Measurements from ENCODE around the gene ACTRT2. TPM values are rescaled to one million over a fixed set of nuclear protein-coding genes. Genes with fewer than 3 reads are reported as not detected.

The ACTRT2 gene
- total RNA-seq, 1 donor from 2014 or later = not detected

DNA sequence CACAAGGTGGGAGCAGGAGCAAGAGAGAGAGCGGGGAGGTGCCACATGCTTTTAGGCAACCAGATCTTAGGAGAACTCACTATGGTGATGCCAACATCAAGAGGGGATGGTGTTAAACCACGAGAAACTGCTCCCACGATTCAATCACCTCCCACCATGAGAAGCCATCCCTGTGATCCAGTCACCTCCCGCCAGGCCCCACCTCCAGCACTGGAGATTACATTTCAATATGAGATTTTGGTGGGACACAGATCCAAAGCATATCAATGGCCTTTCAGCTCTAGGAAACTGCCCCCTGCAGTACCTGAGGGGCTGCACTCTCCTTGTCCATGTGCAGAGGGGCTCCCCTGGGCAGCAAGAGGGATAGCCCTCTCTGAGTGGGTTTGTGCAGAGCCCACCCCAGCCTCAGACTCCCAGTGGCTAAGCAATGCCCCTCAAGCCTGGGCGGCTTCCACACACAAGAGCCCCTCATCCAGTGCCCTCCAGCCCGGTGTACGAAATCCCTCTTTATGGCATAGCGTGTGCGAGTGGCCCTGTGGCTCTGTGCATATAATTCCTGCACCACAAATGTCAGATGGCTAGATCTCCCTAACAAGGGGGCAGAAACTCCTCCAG, 32.2 kb downstream of the ACTRT2 start:
- H3K27me3 Mint-ChIP-seq (ENCODE audit: unreplicated experiment) = peaks cover 11% of the 10 kb centered on the region

DNA sequence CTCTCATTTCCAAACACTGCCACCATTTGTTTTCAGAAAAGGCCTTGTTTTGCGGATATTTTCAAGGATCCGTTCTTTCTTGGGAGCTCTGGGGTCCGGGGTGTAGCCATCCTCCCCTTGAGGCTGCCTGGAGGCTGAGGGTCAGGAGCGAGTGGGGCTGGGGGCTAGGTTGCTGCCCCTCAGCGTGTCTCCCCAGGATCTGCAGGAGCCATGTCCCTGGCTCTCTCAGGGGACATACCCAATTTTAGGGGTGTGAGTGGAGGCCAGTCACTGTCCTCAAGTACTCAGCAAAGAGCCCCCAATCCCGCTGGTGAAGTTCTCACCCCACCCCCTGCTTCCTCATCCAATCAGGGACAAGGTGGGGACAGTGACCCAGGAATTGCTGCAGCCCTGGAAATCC, 32.7 kb downstream of the ACTRT2 start:
- Mint-ChIP-seq H3K4me1 (ENCODE audit: low read depth, unreplicated experiment) (no peaks in the 10 kb centered on the region), H3K9me3 (ENCODE audit: unreplicated experiment) (peaks cover 5% of the 10 kb centered on the region), H3K27me3 (ENCODE audit: unreplicated experiment) (peaks cover 14% of the 10 kb centered on the region), H3K36me3 (ENCODE audit: unreplicated experiment) (peaks cover 7% of the 10 kb centered on the region), H3K27ac (ENCODE audit: unreplicated experiment) (no peak overlapping the region), H3K4me3 (ENCODE audit: unreplicated experiment) (no peak overlapping the region)
- no peak for DNase-seq
- no peak for TF ChIP-seq CTCF (IDR thresholded peaks at IDR 0.05; ENCODE audit: partially characterized antibody, unreplicated experiment)

More for the DNA sequence above, 32.2 kb downstream of the ACTRT2 start:
- Mint-ChIP-seq H3K36me3 (ENCODE audit: unreplicated experiment) (peaks cover 5% of the 10 kb centered on the region), H3K4me3 (ENCODE audit: unreplicated experiment) (no peak overlapping the region), H3K9me3 (ENCODE audit: unreplicated experiment) (peaks cover 4% of the 10 kb centered on the region), H3K4me1 (ENCODE audit: low read depth, unreplicated experiment) (no peaks in the 10 kb centered on the region), H3K27ac (ENCODE audit: unreplicated experiment) (no peak overlapping the region)
- no peak for TF ChIP-seq CTCF (IDR thresholded peaks at IDR 0.05; ENCODE audit: partially characterized antibody, unreplicated experiment)
- DNase-seq = no peak

GRCh38 chr1:3054474-3054873, 33.2 kb downstream of the ACTRT2 start:
- no peaks in the 10 kb centered on the region for H3K4me1 Mint-ChIP-seq (ENCODE audit: low read depth, unreplicated experiment)
- H3K9me3 Mint-ChIP-seq (ENCODE audit: unreplicated experiment) = peaks cover 7% of the 10 kb centered on the region
- no peak for TF ChIP-seq CTCF (IDR thresholded peaks at IDR 0.05; ENCODE audit: partially characterized antibody, unreplicated experiment)
- no peak overlapping the region for H3K4me3 Mint-ChIP-seq (ENCODE audit: unreplicated experiment)
- H3K27me3 Mint-ChIP-seq (ENCODE audit: unreplicated experiment) = peaks cover 14% of the 10 kb centered on the region
- no peak overlapping the region for H3K27ac Mint-ChIP-seq (ENCODE audit: unreplicated experiment)
- H3K36me3 Mint-ChIP-seq (ENCODE audit: unreplicated experiment) = peaks cover 9% of the 10 kb centered on the region
- no peak for DNase-seq

GRCh38 chr1:3055051-3055450, 33.8 kb downstream of the ACTRT2 start:
- Mint-ChIP-seq H3K4me3 (ENCODE audit: unreplicated experiment) (no peak overlapping the region), H3K9me3 (ENCODE audit: unreplicated experiment) (peaks cover 7% of the 10 kb centered on the region), H3K27me3 (ENCODE audit: unreplicated experiment) (peaks cover 14% of the 10 kb centered on the region), H3K4me1 (ENCODE audit: low read depth, unreplicated experiment) (no peaks in the 10 kb centered on the region), H3K27ac (ENCODE audit: unreplicated experiment) (no peak overlapping the region), H3K36me3 (ENCODE audit: unreplicated experiment) (peaks cover 9% of the 10 kb centered on the region)
- DNase-seq = no peak
- no peak for TF ChIP-seq CTCF (IDR thresholded peaks at IDR 0.05; ENCODE audit: partially characterized antibody, unreplicated experiment)

GRCh38 chr1:3056641-3057040, 35.4 kb downstream of the ACTRT2 start:
- Mint-ChIP-seq H3K4me1 (ENCODE audit: low read depth, unreplicated experiment) (no peaks in the 10 kb centered on the region), H3K27ac (ENCODE audit: unreplicated experiment) (no peak overlapping the region), H3K4me3 (ENCODE audit: unreplicated experiment) (no peak overlapping the region), H3K27me3 (ENCODE audit: unreplicated experiment) (peaks cover 17% of the 10 kb centered on the region), H3K9me3 (ENCODE audit: unreplicated experiment) (peaks cover 7% of the 10 kb centered on the region), H3K36me3 (ENCODE audit: unreplicated experiment) (peaks cover 9% of the 10 kb centered on the region)
- no peak for DNase-seq
- TF ChIP-seq CTCF (IDR thresholded peaks at IDR 0.05; ENCODE audit: partially characterized antibody, unreplicated experiment) = no peak

Data from glutamatergic neuron (in vitro differentiated cells).